ENCODE measurements around the gene RCN1.
"Not testable (repeated sequence)": the region's sequence is repeated elsewhere in the genome, so short reads cannot be mapped to it uniquely, and the experiment has no call there.

Gene RCN1

GRCh38 chr11:32094923-32095322, 4.0 kb downstream of the RCN1 start:
- Histone ChIP-seq H3K27me3 (ENCODE audit: control insufficient read depth, insufficient read depth, low read length) (no peaks in the 10 kb centered on the region), H3K9me3 (ENCODE audit: control insufficient read depth, low read length) (no peaks in the 10 kb centered on the region), H3K4me3 (ENCODE audit: low read depth, low read length) (no peak overlapping the region), H3K27ac (no peak overlapping the region), H3K79me2 (no peaks in the 10 kb centered on the region), H3K9ac (no peak overlapping the region), H2AFZ (no peak overlapping the region), H3K36me3 (ENCODE audit: control insufficient read depth, insufficient read depth, low read length) (no peaks in the 10 kb centered on the region), H3K4me2 (ENCODE audit: low read length) (no peak overlapping the region), H3K4me1 (no peaks in the 10 kb centered on the region)
- TF ChIP-seq, protein P1, sequence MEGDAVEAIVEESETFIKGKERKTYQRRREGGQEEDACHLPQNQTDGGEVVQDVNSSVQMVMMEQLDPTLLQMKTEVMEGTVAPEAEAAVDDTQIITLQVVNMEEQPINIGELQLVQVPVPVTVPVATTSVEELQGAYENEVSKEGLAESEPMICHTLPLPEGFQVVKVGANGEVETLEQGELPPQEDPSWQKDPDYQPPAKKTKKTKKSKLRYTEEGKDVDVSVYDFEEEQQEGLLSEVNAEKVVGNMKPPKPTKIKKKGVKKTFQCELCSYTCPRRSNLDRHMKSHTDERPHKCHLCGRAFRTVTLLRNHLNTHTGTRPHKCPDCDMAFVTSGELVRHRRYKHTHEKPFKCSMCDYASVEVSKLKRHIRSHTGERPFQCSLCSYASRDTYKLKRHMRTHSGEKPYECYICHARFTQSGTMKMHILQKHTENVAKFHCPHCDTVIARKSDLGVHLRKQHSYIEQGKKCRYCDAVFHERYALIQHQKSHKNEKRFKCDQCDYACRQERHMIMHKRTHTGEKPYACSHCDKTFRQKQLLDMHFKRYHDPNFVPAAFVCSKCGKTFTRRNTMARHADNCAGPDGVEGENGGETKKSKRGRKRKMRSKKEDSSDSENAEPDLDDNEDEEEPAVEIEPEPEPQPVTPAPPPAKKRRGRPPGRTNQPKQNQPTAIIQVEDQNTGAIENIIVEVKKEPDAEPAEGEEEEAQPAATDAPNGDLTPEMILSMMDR (IDR thresholded peaks at IDR 0.05) = no peak

DNA sequence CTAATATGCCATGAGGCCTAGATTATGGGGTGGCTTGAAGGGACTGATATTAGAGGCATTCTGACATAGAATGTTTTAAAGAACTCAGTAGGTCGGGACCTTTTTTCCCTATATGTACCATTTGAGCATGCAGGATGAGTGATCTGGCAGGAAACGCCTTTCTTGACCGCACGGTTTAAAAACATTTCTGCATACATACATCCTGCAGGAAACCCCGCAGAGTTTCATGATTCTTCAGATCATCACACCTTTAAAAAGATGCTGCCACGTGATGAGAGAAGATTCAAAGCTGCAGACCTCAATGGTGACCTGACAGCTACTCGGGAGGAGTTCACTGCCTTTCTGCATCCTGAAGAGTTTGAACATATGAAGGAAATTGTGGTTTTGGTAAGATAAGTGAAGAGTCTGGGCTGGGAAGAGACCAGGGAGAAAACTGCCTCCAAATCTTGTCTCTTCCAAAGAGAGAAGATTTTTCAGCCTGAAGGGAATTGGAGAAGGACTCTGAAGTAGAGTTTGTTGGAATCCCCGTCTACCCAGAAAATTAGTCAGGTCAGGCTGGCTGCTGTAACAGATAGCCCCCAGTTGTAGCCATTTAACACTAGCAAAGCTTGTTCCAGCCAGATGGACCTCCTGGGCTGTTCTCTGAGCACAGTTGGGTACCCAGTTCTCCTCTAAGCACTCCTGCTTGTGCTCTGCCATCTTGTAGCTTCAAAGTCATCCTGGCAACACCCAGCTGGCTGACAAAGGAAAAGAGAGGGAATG, 7.4 kb downstream of the RCN1 start:
- no peak overlapping the region for H3K9ac ChIP-seq
- H3K27me3 ChIP-seq (ENCODE audit: control insufficient read depth, insufficient read depth, low read length) = no peaks in the 10 kb centered on the region
- H3K36me3 ChIP-seq (ENCODE audit: control insufficient read depth, insufficient read depth, low read length) = no peaks in the 10 kb centered on the region
- no peak overlapping the region for H3K4me3 ChIP-seq (ENCODE audit: low read depth, low read length)
- H3K9me3 ChIP-seq (ENCODE audit: control insufficient read depth, low read length) = no peaks in the 10 kb centered on the region
- TF ChIP-seq, protein P1 (IDR thresholded peaks at IDR 0.05) = no peak
- no peak overlapping the region for H3K4me2 ChIP-seq (ENCODE audit: low read length)
- H3K4me1 ChIP-seq = no peaks in the 10 kb centered on the region
- no peak overlapping the region for H2AFZ ChIP-seq
- H3K79me2 ChIP-seq = no peaks in the 10 kb centered on the region
- H3K27ac ChIP-seq = no peak overlapping the region

GRCh38 chr11:32099516-32099915, 8.6 kb downstream of the RCN1 start:
- Histone ChIP-seq H3K4me1 (no peaks in the 10 kb centered on the region), H3K4me2 (ENCODE audit: low read length) (no peak overlapping the region), H3K9me3 (ENCODE audit: control insufficient read depth, low read length) (no peaks in the 10 kb centered on the region), H3K9ac (no peak overlapping the region), H3K79me2 (no peaks in the 10 kb centered on the region), H3K36me3 (ENCODE audit: control insufficient read depth, insufficient read depth, low read length) (no peaks in the 10 kb centered on the region), H2AFZ (no peak overlapping the region), H3K27me3 (ENCODE audit: control insufficient read depth, insufficient read depth, low read length) (no peaks in the 10 kb centered on the region), H3K4me3 (ENCODE audit: low read depth, low read length) (no peak overlapping the region), H3K27ac (no peak overlapping the region)
- TF ChIP-seq, protein P1 (IDR thresholded peaks at IDR 0.05) = no peak

GRCh38 chr11:32100495-32100894, 9.6 kb downstream of the RCN1 start:
- H3K36me3 ChIP-seq (ENCODE audit: control insufficient read depth, insufficient read depth, low read length) = no peaks in the 10 kb centered on the region
- no peak overlapping the region for H3K4me2 ChIP-seq (ENCODE audit: low read length)
- no peak overlapping the region for H3K4me3 ChIP-seq (ENCODE audit: low read depth, low read length)
- H3K9ac ChIP-seq = no peak overlapping the region
- no peak overlapping the region for H3K27ac ChIP-seq
- H3K27me3 ChIP-seq (ENCODE audit: control insufficient read depth, insufficient read depth, low read length) = no peaks in the 10 kb centered on the region
- TF ChIP-seq, protein P1 (IDR thresholded peaks at IDR 0.05) = no peak
- no peaks in the 10 kb centered on the region for H3K4me1 ChIP-seq
- no peaks in the 10 kb centered on the region for H3K9me3 ChIP-seq (ENCODE audit: control insufficient read depth, low read length)
- no peaks in the 10 kb centered on the region for H3K79me2 ChIP-seq
- no peak overlapping the region for H2AFZ ChIP-seq

GRCh38 chr11:32101791-32102190, 10.9 kb downstream of the RCN1 start:
- Histone ChIP-seq H3K36me3 (ENCODE audit: control insufficient read depth, insufficient read depth, low read length) (no peaks in the 10 kb centered on the region), H3K4me2 (ENCODE audit: low read length) (no peak overlapping the region), H3K79me2 (no peaks in the 10 kb centered on the region), H3K9me3 (ENCODE audit: control insufficient read depth, low read length) (no peaks in the 10 kb centered on the region), H3K4me3 (ENCODE audit: low read depth, low read length) (no peak overlapping the region), H3K27me3 (ENCODE audit: control insufficient read depth, insufficient read depth, low read length) (no peaks in the 10 kb centered on the region), H3K27ac (no peak overlapping the region), H3K4me1 (no peaks in the 10 kb centered on the region), H2AFZ (no peak overlapping the region), H3K9ac (no peak overlapping the region)
- TF ChIP-seq, protein P1 (IDR thresholded peaks at IDR 0.05) = no peak

DNA sequence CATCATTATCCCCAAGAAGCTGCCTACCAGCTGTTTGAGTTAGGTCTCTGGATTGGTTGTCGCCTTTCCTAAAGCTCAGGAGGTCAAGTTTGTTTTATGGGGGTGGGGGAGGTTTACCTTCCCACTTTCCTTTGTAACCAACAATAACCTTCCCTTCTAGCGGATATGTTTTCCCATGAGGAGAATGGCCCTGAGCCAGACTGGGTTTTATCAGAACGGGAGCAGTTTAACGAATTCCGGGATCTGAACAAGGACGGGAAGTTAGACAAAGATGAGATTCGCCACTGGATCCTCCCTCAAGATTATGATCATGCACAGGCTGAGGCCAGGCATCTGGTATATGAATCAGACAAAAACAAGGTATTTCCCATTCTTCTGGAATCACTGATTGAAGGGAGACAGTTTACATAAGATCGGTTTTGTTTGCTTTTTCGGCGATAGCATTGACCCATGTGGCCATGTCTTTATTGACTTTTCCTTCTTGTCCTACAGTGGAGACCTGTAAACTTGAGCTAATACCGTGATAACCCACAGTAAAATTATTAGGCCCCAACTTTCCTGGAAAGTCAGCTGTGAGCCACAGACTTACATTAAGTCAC, 12.3 kb downstream of the RCN1 start:
- not testable (repeated sequence) for H3K27me3 ChIP-seq (ENCODE audit: control insufficient read depth, insufficient read depth, low read length); H3K27ac ChIP-seq; H3K4me1 ChIP-seq; H2AFZ ChIP-seq; H3K36me3 ChIP-seq (ENCODE audit: control insufficient read depth, insufficient read depth, low read length); H3K4me3 ChIP-seq (ENCODE audit: low read depth, low read length); H3K9ac ChIP-seq; H3K9me3 ChIP-seq (ENCODE audit: control insufficient read depth, low read length); H3K79me2 ChIP-seq; H3K4me2 ChIP-seq (ENCODE audit: low read length)
